ENCODE data around the gene EPB41L3.

EPB41L3 gene

GRCh38 chr18:5449858-5450509, 93.8 kb downstream of the EPB41L3 start:
- no peak for DNase-seq

GRCh38 chr18:5447442-5447841, 96.4 kb downstream of the EPB41L3 start:
- no peak for DNase-seq

- DNase-seq = no peak
Measured at GRCh38 chr18:5444847-5445246, 99.0 kb downstream of the EPB41L3 start.

- DNase-seq = no peak
Measured at GRCh38 chr18:5444269-5444668, 99.5 kb downstream of the EPB41L3 start.

- no peak for DNase-seq
Measured at GRCh38 chr18:5439986-5440696, 103.7 kb downstream of the EPB41L3 start.

GRCh38 chr18:5434425-5434824, 109.4 kb downstream of the EPB41L3 start:
- DNase-seq = no peak

GRCh38 chr18:5431836-5432575, 111.8 kb downstream of the EPB41L3 start:
- no peak for DNase-seq

GRCh38 chr18:5430131-5430530, 113.7 kb downstream of the EPB41L3 start:
- DNase-seq = no peak

- DNase-seq = no peak
Measured at GRCh38 chr18:5429681-5430080, 114.1 kb downstream of the EPB41L3 start.

GRCh38 chr18:5425721-5426120, 118.1 kb downstream of the EPB41L3 start:
- no peak for DNase-seq

GRCh38 chr18:5424903-5425664, 118.7 kb downstream of the EPB41L3 start:
- DNase-seq = no peak

- DNase-seq = no peak
Measured at GRCh38 chr18:5422626-5423025, 121.2 kb downstream of the EPB41L3 start.

- DNase-seq = no peak
Measured at GRCh38 chr18:5421981-5422380, 121.8 kb downstream of the EPB41L3 start.

- no peak for DNase-seq
Measured at GRCh38 chr18:5420906-5421305, 122.9 kb downstream of the EPB41L3 start.

- no peak for DNase-seq
Measured at GRCh38 chr18:5419601-5420000, 124.2 kb downstream of the EPB41L3 start.

GRCh38 chr18:5419030-5419429, 124.8 kb downstream of the EPB41L3 start:
- DNase-seq = no peak

- no peak for DNase-seq
Measured at GRCh38 chr18:5417342-5417741, 126.5 kb downstream of the EPB41L3 start.

- DNase-seq = no peak
Measured at GRCh38 chr18:5416112-5416511, 127.7 kb downstream of the EPB41L3 start.

GRCh38 chr18:5415665-5416064, 128.1 kb downstream of the EPB41L3 start:
- no peak for DNase-seq

GRCh38 chr18:5415031-5415430, 128.8 kb downstream of the EPB41L3 start:
- DNase-seq = no peak

- no peak for DNase-seq
Measured at GRCh38 chr18:5414546-5414945, 129.3 kb downstream of the EPB41L3 start.

- no peak for DNase-seq
Measured at GRCh38 chr18:5413447-5413846, 130.3 kb downstream of the EPB41L3 start.

- DNase-seq = no peak
Measured at GRCh38 chr18:5410582-5410981, 133.2 kb downstream of the EPB41L3 start.
